Measurements from ENCODE around the gene SLC5A11.

The SLC5A11 gene

DNA sequence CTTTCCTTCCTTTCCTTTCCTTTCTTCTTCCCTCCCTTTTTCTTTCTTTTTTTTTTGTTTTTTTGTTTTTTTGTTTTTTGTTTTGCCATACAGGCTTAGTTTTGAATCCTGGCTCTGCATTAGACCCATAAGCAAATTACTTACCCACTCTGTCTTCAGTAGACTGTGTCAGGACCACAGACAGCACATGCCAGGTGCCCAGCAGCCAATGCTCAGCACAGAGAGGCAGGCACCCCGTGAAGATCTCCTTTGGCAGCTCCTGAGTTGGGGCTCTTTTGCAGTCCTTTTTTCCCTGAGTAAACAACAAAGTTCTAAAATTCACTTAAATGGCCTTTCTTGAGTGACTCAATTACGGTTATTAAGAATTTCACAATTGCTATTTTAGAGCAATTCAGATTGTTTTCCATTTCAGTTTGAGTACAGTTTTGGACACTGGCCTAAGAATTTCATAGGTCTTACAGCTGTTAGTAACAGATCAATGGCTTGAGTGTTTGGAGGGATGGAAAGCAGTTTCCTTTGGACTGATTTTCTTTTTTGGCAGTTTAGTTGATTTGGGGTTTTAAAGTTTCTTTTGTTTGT is 26.2 kb upstream of the SLC5A11 start:
- Histone ChIP-seq H3K27me3 (ENCODE audit: insufficient read depth, low read depth) (no peaks in the 10 kb centered on the region), H3K4me2 (no peak overlapping the region), H3K9ac (no peak overlapping the region), H4K20me1 (ENCODE audit: insufficient read depth) (no peaks in the 10 kb centered on the region), H3K79me2 (ENCODE audit: insufficient read depth, low read depth) (no peaks in the 10 kb centered on the region), H2AFZ (ENCODE audit: low read depth) (no peak overlapping the region), H3K27ac (no peak overlapping the region), H3K36me3 (ENCODE audit: insufficient read depth) (peaks cover 25% of the 10 kb centered on the region; the same call in 1 of the 2 replicates), H3K4me3 (IDR thresholded peaks at IDR 0.05; ENCODE audit: insufficient read depth, low read depth, low read length) (no peak overlapping the region), H3K4me1 (ENCODE audit: low read depth, poor library complexity, severe bottlenecking) (no peaks in the 10 kb centered on the region)
- TF ChIP-seq, protein P1, sequence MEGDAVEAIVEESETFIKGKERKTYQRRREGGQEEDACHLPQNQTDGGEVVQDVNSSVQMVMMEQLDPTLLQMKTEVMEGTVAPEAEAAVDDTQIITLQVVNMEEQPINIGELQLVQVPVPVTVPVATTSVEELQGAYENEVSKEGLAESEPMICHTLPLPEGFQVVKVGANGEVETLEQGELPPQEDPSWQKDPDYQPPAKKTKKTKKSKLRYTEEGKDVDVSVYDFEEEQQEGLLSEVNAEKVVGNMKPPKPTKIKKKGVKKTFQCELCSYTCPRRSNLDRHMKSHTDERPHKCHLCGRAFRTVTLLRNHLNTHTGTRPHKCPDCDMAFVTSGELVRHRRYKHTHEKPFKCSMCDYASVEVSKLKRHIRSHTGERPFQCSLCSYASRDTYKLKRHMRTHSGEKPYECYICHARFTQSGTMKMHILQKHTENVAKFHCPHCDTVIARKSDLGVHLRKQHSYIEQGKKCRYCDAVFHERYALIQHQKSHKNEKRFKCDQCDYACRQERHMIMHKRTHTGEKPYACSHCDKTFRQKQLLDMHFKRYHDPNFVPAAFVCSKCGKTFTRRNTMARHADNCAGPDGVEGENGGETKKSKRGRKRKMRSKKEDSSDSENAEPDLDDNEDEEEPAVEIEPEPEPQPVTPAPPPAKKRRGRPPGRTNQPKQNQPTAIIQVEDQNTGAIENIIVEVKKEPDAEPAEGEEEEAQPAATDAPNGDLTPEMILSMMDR (conservative IDR thresholded peaks at IDR 0.05; ENCODE audit: low read depth, low read length): no peak

GRCh38 chr16:24820522-24820921 is 25.2 kb upstream of the SLC5A11 start:
- Histone ChIP-seq H3K4me2 (no peak overlapping the region), H3K9ac (no peak overlapping the region), H3K4me1 (ENCODE audit: low read depth, poor library complexity, severe bottlenecking) (no peaks in the 10 kb centered on the region), H3K27ac (no peak overlapping the region), H2AFZ (ENCODE audit: low read depth) (no peak overlapping the region), H3K36me3 (ENCODE audit: insufficient read depth) (peaks cover 25% of the 10 kb centered on the region; the same call in 1 of the 2 replicates), H3K4me3 (IDR thresholded peaks at IDR 0.05; ENCODE audit: insufficient read depth, low read depth, low read length) (no peak overlapping the region), H3K27me3 (ENCODE audit: insufficient read depth, low read depth) (no peaks in the 10 kb centered on the region), H3K79me2 (ENCODE audit: insufficient read depth, low read depth) (no peaks in the 10 kb centered on the region), H4K20me1 (ENCODE audit: insufficient read depth) (no peaks in the 10 kb centered on the region)
- TF ChIP-seq, protein P1 (conservative IDR thresholded peaks at IDR 0.05; ENCODE audit: low read depth, low read length): no peak

- no peak overlapping the region for H3K9ac ChIP-seq
- no peaks in the 10 kb centered on the region for H4K20me1 ChIP-seq (ENCODE audit: insufficient read depth)
- TF ChIP-seq, protein P1 (conservative IDR thresholded peaks at IDR 0.05; ENCODE audit: low read depth, low read length): no peak
- peaks cover 25% of the 10 kb centered on the region; the same call in 1 of the 2 replicates for H3K36me3 ChIP-seq (ENCODE audit: insufficient read depth)
- no peaks in the 10 kb centered on the region for H3K79me2 ChIP-seq (ENCODE audit: insufficient read depth, low read depth)
- H3K27me3 ChIP-seq (ENCODE audit: insufficient read depth, low read depth): no peaks in the 10 kb centered on the region
- no peak overlapping the region for H3K27ac ChIP-seq
- no peak overlapping the region for H3K4me2 ChIP-seq
- no peaks in the 10 kb centered on the region for H3K4me1 ChIP-seq (ENCODE audit: low read depth, poor library complexity, severe bottlenecking)
- H3K4me3 ChIP-seq (IDR thresholded peaks at IDR 0.05; ENCODE audit: insufficient read depth, low read depth, low read length): no peak overlapping the region
- no peak overlapping the region for H2AFZ ChIP-seq (ENCODE audit: low read depth)
Observed at GRCh38 chr16:24821129-24821528, 24.6 kb upstream of the SLC5A11 start.

GRCh38 chr16:24822542-24822941 is 23.2 kb upstream of the SLC5A11 start:
- Histone ChIP-seq H3K27ac (no peak overlapping the region), H3K4me1 (ENCODE audit: low read depth, poor library complexity, severe bottlenecking) (no peaks in the 10 kb centered on the region), H3K4me2 (no peak overlapping the region), H3K79me2 (ENCODE audit: insufficient read depth, low read depth) (no peaks in the 10 kb centered on the region), H4K20me1 (ENCODE audit: insufficient read depth) (no peaks in the 10 kb centered on the region), H3K9ac (no peak overlapping the region), H2AFZ (ENCODE audit: low read depth) (no peak overlapping the region), H3K4me3 (IDR thresholded peaks at IDR 0.05; ENCODE audit: insufficient read depth, low read depth, low read length) (no peak overlapping the region), H3K36me3 (ENCODE audit: insufficient read depth) (peaks cover 19% of the 10 kb centered on the region; the same call in 1 of the 2 replicates), H3K27me3 (ENCODE audit: insufficient read depth, low read depth) (no peaks in the 10 kb centered on the region)
- TF ChIP-seq, protein P1 (conservative IDR thresholded peaks at IDR 0.05; ENCODE audit: low read depth, low read length): no peak
